ENCODE measurements around the gene NCAM1.
"Not testable (repeated sequence)": the region's sequence is repeated elsewhere in the genome, so short reads cannot be mapped to it uniquely, and the experiment has no call there.

The NCAM1 gene

GRCh38 chr11:113283881-113284280 is 322.7 kb downstream of the NCAM1 start:
- DNase-seq, result no peak

- no peak for DNase-seq
Measured at GRCh38 chr11:113286009-113286408, 324.8 kb downstream of the NCAM1 start.

GRCh38 chr11:113286509-113287497 is 325.6 kb downstream of the NCAM1 start:
- no peak for DNase-seq

- DNase-seq, result no peak
Measured at GRCh38 chr11:113287801-113288200, 326.6 kb downstream of the NCAM1 start.

- DNase-seq, result no peak
Measured at GRCh38 chr11:113288286-113288863, 327.2 kb downstream of the NCAM1 start.

- peak; percentile 9 to 14 for DNase-seq
Measured at GRCh38 chr11:113289431-113290187, 328.4 kb downstream of the NCAM1 start.

- DNase-seq, result no peak
Measured at GRCh38 chr11:113293936-113294335, 332.7 kb downstream of the NCAM1 start.

GRCh38 chr11:113295993-113296392 is 334.8 kb downstream of the NCAM1 start:
- no peak for DNase-seq

GRCh38 chr11:113296447-113297205 is 335.4 kb downstream of the NCAM1 start:
- no peak for DNase-seq

- not testable (repeated sequence) for DNase-seq
Measured at GRCh38 chr11:113298496-113298895, 337.3 kb downstream of the NCAM1 start.

GRCh38 chr11:113304916-113305315 is 343.7 kb downstream of the NCAM1 start:
- no peak for DNase-seq

- DNase-seq, result peak; percentile 9 to 20
Measured at GRCh38 chr11:113305440-113306336, 344.5 kb downstream of the NCAM1 start.

GRCh38 chr11:113308601-113309000 is 347.4 kb downstream of the NCAM1 start:
- no peak for DNase-seq

- no peak for DNase-seq
Measured at GRCh38 chr11:113311536-113311935, 350.3 kb downstream of the NCAM1 start.

GRCh38 chr11:113313601-113314000 is 352.4 kb downstream of the NCAM1 start:
- DNase-seq, result no peak

GRCh38 chr11:113314065-113314388 is 352.8 kb downstream of the NCAM1 start:
- DNase-seq, result no peak

GRCh38 chr11:113314389-113315301 is 353.4 kb downstream of the NCAM1 start, which contains the start of gene TTC12:
Gene TTC12, plus strand, starts transcription at chr11:113314583. Its CDS starts 1,675 bp downstream, at chr11:113316258.
- peak; percentile 69 to 89 for DNase-seq

GRCh38 chr11:113315811-113316210 is 354.6 kb downstream of the NCAM1 start:
- no peak for DNase-seq

GRCh38 chr11:113316256-113316655 is 355.0 kb downstream of the NCAM1 start:
- DNase-seq, result no peak

- DNase-seq, result no peak
Measured at GRCh38 chr11:113317339-113317738, 356.1 kb downstream of the NCAM1 start.

Data from bone marrow (tissue), 2 donors.